ENCODE measurements around the gene GPC6.

DNA sequence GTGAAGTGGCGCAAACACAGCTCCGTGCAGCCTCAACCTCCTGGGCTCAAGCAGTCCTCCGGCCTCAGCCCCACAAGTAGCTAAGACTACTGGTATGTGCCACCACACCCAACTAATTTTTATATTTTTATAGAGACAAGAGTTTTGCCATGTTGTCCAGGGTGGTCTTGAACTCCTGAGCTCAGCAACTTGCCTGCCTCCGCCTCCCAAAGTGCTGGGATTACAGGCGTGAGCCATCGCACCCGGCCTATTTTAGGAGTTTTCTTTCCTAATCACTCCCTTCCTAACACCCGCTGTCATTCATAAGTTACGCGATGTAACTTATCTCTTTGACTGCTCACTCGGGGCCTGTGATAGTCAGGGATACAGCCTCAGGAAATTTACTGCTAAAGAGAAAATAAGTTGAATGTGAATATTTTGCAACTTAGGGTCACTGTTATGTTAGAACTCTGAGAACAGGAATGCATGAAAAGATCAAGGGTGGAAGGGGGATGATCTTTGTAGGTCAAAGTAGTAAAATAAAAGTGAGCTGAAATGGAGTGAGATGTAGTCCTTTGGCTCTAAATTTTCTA is 1112.6 kb downstream of the GPC6 start:
- TF ChIP-seq, protein P1, sequence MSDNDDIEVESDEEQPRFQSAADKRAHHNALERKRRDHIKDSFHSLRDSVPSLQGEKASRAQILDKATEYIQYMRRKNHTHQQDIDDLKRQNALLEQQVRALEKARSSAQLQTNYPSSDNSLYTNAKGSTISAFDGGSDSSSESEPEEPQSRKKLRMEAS (IDR thresholded peaks at IDR 0.05): no peak
- TF ChIP-seq, protein P2, sequence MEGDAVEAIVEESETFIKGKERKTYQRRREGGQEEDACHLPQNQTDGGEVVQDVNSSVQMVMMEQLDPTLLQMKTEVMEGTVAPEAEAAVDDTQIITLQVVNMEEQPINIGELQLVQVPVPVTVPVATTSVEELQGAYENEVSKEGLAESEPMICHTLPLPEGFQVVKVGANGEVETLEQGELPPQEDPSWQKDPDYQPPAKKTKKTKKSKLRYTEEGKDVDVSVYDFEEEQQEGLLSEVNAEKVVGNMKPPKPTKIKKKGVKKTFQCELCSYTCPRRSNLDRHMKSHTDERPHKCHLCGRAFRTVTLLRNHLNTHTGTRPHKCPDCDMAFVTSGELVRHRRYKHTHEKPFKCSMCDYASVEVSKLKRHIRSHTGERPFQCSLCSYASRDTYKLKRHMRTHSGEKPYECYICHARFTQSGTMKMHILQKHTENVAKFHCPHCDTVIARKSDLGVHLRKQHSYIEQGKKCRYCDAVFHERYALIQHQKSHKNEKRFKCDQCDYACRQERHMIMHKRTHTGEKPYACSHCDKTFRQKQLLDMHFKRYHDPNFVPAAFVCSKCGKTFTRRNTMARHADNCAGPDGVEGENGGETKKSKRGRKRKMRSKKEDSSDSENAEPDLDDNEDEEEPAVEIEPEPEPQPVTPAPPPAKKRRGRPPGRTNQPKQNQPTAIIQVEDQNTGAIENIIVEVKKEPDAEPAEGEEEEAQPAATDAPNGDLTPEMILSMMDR (IDR thresholded peaks at IDR 0.05): no peak
- TF ChIP-seq EHMT2 (IDR thresholded peaks at IDR 0.05; ENCODE audit: low read depth) (no peak), POLR2AphosphoS2 (conservative IDR thresholded peaks at IDR 0.05; ENCODE audit: low read length) (no peak)

Measured in A549 (cell line).